ENCODE results near the gene COL5A2. TPM values are rescaled to one million over a fixed set of nuclear protein-coding genes. Genes with fewer than 3 reads are reported as not detected.

Gene COL5A2
- total and polyA plus RNA-seq, 4 donors = 3.2 to 83.5 (median 9.1) TPM

- TF ChIP-seq, protein P1, sequence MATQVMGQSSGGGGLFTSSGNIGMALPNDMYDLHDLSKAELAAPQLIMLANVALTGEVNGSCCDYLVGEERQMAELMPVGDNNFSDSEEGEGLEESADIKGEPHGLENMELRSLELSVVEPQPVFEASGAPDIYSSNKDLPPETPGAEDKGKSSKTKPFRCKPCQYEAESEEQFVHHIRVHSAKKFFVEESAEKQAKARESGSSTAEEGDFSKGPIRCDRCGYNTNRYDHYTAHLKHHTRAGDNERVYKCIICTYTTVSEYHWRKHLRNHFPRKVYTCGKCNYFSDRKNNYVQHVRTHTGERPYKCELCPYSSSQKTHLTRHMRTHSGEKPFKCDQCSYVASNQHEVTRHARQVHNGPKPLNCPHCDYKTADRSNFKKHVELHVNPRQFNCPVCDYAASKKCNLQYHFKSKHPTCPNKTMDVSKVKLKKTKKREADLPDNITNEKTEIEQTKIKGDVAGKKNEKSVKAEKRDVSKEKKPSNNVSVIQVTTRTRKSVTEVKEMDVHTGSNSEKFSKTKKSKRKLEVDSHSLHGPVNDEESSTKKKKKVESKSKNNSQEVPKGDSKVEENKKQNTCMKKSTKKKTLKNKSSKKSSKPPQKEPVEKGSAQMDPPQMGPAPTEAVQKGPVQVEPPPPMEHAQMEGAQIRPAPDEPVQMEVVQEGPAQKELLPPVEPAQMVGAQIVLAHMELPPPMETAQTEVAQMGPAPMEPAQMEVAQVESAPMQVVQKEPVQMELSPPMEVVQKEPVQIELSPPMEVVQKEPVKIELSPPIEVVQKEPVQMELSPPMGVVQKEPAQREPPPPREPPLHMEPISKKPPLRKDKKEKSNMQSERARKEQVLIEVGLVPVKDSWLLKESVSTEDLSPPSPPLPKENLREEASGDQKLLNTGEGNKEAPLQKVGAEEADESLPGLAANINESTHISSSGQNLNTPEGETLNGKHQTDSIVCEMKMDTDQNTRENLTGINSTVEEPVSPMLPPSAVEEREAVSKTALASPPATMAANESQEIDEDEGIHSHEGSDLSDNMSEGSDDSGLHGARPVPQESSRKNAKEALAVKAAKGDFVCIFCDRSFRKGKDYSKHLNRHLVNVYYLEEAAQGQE (IDR thresholded peaks at IDR 0.05) = no peak
- TF ChIP-seq, protein P2, sequence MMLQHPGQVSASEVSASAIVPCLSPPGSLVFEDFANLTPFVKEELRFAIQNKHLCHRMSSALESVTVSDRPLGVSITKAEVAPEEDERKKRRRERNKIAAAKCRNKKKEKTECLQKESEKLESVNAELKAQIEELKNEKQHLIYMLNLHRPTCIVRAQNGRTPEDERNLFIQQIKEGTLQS (IDR thresholded peaks at IDR 0.05) = no peak
- TF ChIP-seq SP1 (IDR thresholded peaks at IDR 0.05) = no peak
- no peak for TF ChIP-seq HNF4G (IDR thresholded peaks at IDR 0.05)
These were observed 65.6 kb downstream of the COL5A2 start (continued) for GRCh38 chr2:189113963-189114362.

DNA sequence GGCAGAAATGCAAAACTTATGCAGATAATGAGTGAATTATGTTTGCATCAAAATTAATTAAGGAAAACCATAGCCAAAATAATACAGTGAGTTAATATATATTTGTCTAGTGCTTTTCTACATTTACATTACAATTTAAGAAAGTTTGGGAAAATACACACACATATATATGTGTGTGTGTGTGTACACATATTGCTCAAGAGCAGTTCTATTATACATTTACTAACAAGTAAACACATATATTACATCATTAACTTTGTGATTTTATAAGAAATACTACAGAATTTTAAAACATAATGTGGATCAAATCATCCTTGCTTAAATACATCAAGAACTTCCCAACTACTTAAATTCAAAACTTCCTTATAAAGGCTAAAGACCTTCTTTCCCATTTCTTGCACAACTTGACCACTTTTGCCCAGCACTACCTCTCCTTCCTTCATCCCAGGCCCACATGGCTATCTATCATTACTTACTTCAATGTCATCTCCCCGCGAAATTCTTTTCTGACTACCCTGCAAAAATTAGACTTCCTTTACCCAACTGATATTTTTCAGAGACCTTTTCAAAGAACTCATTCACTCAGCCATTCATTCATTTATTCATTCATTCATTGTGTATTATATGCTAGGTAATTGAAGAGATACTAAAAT is 68.4 kb downstream of the COL5A2 start:
- Histone ChIP-seq H3K27me3 (ENCODE audit: control insufficient read depth in 4 of 4, insufficient read depth in 4 of 4, low read length in 3 of 4) (no peaks in the 10 kb centered on the region), H3K9ac (ENCODE audit: low read depth in 1 of 2, low read length in 2 of 2) (no peak overlapping the region), H3K36me3 (ENCODE audit: control insufficient read depth in 4 of 4, insufficient read depth in 3 of 4, low read depth in 1 of 4, low read length in 3 of 4) (no peaks in the 10 kb centered on the region), H3K27ac (ENCODE audit: low read depth in 1 of 2, low read length in 2 of 2) (no peak overlapping the region), H3K9me3 (ENCODE audit: control insufficient read depth in 4 of 4, low read length in 3 of 4) (no peaks in the 10 kb centered on the region), H3K4me3 (ENCODE audit: low read depth in 1 of 3, low read length in 3 of 3) (no peak overlapping the region), H3K4me1 (ENCODE audit: control insufficient read depth in 4 of 4, insufficient read depth in 4 of 4, low read length in 3 of 4) (peaks cover 0 to 5% (median 3%) of the 10 kb centered on the region in 4 donors)
- WGBS = 80% methylated on average over 2 of the region's 2 CpGs
- no peak for TF ChIP-seq JUND (IDR thresholded peaks at IDR 0.05)
- TF ChIP-seq RAD21 (IDR thresholded peaks at IDR 0.05) = no peak
- TF ChIP-seq FOXA1 (IDR thresholded peaks at IDR 0.05) = no peak
- TF ChIP-seq FOXA2 (IDR thresholded peaks at IDR 0.05) = no peak
- no peak for TF ChIP-seq HNF4A (conservative IDR thresholded peaks at IDR 0.05)
- no peak for TF ChIP-seq SP1 (IDR thresholded peaks at IDR 0.05)
- TF ChIP-seq HNF4G (IDR thresholded peaks at IDR 0.05) = no peak
- no peak for TF ChIP-seq GABPA (IDR thresholded peaks at IDR 0.05 in 1 of 2, conservative IDR thresholded peaks at IDR 0.05 in 1 of 2)
- TF ChIP-seq, protein P3, sequence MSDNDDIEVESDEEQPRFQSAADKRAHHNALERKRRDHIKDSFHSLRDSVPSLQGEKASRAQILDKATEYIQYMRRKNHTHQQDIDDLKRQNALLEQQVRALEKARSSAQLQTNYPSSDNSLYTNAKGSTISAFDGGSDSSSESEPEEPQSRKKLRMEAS (IDR thresholded peaks at IDR 0.05) = no peak
- no peak for TF ChIP-seq RXRA (IDR thresholded peaks at IDR 0.05)
- no peak for TF ChIP-seq ZBTB33 (IDR thresholded peaks at IDR 0.05)
- TF ChIP-seq, protein P4, sequence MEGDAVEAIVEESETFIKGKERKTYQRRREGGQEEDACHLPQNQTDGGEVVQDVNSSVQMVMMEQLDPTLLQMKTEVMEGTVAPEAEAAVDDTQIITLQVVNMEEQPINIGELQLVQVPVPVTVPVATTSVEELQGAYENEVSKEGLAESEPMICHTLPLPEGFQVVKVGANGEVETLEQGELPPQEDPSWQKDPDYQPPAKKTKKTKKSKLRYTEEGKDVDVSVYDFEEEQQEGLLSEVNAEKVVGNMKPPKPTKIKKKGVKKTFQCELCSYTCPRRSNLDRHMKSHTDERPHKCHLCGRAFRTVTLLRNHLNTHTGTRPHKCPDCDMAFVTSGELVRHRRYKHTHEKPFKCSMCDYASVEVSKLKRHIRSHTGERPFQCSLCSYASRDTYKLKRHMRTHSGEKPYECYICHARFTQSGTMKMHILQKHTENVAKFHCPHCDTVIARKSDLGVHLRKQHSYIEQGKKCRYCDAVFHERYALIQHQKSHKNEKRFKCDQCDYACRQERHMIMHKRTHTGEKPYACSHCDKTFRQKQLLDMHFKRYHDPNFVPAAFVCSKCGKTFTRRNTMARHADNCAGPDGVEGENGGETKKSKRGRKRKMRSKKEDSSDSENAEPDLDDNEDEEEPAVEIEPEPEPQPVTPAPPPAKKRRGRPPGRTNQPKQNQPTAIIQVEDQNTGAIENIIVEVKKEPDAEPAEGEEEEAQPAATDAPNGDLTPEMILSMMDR (IDR thresholded peaks at IDR 0.05; ENCODE audit: low read depth, low read length, missing input control) = no peak
- TF ChIP-seq NR2F2 (IDR thresholded peaks at IDR 0.05) = no peak
- TF ChIP-seq, protein P2 (IDR thresholded peaks at IDR 0.05) = no peak
- no peak for TF ChIP-seq EGR1 (IDR thresholded peaks at IDR 0.05; ENCODE audit: low read depth in 2 of 2)
- TF ChIP-seq, protein P1 (IDR thresholded peaks at IDR 0.05) = no peak
- TF ChIP-seq TAF1 (conservative IDR thresholded peaks at IDR 0.05) = no peak
- TF ChIP-seq YY1 (IDR thresholded peaks at IDR 0.05) = no peak
- no peak for DNase-seq (ENCODE audit: low spot score)
